GM21528 (cell line): ENCODE results near the gene CYTH2.
A peak's percentile ranks its signal among the peaks of the same experiment; 100 is the strongest.

ENCODE experiments used
- ATAC-seq: cut with Tn5 transposase; IDR thresholded peaks from one replicate; pipeline ENCODE4 v1.9.1; 2021; ENCODE audit warnings: mild to moderate bottlenecking, moderate library complexity; ENCODE audit not compliant: unreplicated experiment, low FRiP score

CYTH2 gene

GRCh38 chr19:48469289-48469881 lies at the start of gene CYTH2:
CYTH2 (plus strand) TSS chr19:48469369; CDS start chr19:48469508, 139 bp downstream.
- no peak for ATAC-seq

GRCh38 chr19:48421548-48421947 lies 47.6 kb upstream of the CYTH2 start:
- no peak for ATAC-seq

GRCh38 chr19:48424694-48425219 lies 44.4 kb upstream of the CYTH2 start:
- ATAC-seq = no peak

GRCh38 chr19:48428670-48429069 lies 40.5 kb upstream of the CYTH2 start:
- no peak for ATAC-seq

- no peak for ATAC-seq
Measured at GRCh38 chr19:48433337-48433736, 35.8 kb upstream of the CYTH2 start.

- ATAC-seq = no peak
Measured at GRCh38 chr19:48436586-48436985, 32.6 kb upstream of the CYTH2 start.

GRCh38 chr19:48441360-48442050 lies 27.7 kb upstream of the CYTH2 start:
- ATAC-seq = no peak

GRCh38 chr19:48442116-48443035 lies 26.8 kb upstream of the CYTH2 start:
- ATAC-seq = no peak

GRCh38 chr19:48443256-48443655 lies 25.9 kb upstream of the CYTH2 start:
- ATAC-seq = no peak

- no peak for ATAC-seq
Measured at GRCh38 chr19:48443731-48444128, 25.4 kb upstream of the CYTH2 start.

- ATAC-seq = no peak
Measured at GRCh38 chr19:48444129-48444935, 24.8 kb upstream of the CYTH2 start.

GRCh38 chr19:48444936-48445200 lies 24.3 kb upstream of the CYTH2 start:
- ATAC-seq = no peak

- ATAC-seq = peak; percentile 14
Measured at GRCh38 chr19:48445256-48445605, 23.9 kb upstream of the CYTH2 start.

- peak; percentile 71 for ATAC-seq
Measured at GRCh38 chr19:48445606-48446481, 23.3 kb upstream of the CYTH2 start, which contains the start of gene GRWD1. GRWD1 (plus strand) TSS chr19:48445983; CDS start chr19:48446006, 23 bp downstream.

- ATAC-seq = no peak
Measured at GRCh38 chr19:48446579-48446978, 22.6 kb upstream of the CYTH2 start.

- no peak for ATAC-seq
Measured at GRCh38 chr19:48448563-48448962, 20.6 kb upstream of the CYTH2 start.

- ATAC-seq = no peak
Measured at GRCh38 chr19:48450441-48450840, 18.7 kb upstream of the CYTH2 start.

GRCh38 chr19:48450863-48451262 lies 18.3 kb upstream of the CYTH2 start:
- ATAC-seq = no peak

- no peak for ATAC-seq
Measured at GRCh38 chr19:48451624-48452023, 17.5 kb upstream of the CYTH2 start.
